HG02943 (cell line): ENCODE data around the gene RPL10.

Experiments used
- ATAC-seq: cut with Tn5 transposase; IDR thresholded peaks from one replicate; pipeline ENCODE4 v1.9.1; 2021; ENCODE audit warnings: mild to moderate bottlenecking, low read depth, moderate library complexity; ENCODE audit not compliant: unreplicated experiment

The RPL10 gene

DNA sequence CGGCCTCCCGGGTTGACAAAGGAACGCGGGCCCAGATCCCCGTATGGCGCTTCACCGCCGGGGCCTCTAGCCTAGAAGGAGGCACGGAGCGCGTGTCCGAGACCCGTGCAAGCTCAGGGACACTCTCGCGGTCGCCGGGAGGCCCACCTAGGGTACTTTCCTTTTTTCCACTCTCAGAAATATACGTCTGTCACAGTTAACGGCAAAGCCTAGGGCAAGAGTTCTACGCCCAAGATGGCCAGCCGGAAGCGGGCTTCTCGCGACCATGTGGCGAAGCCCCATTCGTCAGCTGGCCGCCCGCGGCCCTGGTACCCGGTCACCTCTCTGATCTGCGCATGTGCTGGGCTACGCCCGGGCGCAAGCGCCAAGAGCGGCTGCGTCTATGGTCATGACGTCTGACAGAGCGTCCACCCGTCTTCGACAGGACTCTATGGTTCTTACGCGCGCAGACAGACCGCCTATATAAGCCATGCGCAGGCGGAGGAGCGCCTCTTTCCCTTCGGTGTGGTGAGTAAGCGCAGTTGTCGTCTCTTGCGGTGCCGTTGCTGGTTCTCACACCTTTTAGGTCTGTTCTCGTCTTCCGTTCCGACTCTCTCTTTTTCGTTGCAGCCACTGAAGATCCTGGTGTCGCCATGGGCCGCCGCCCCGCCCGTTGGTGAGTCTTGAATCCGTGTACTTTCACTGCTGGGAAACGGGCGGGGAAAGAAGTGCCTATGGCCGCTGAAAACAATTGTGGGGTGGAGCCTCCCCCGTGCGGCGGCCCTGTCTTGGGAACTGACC lies at the start of gene RPL10:
Gene RPL10, plus strand, starts transcription at position 490 of the 780 bp plus-strand sequence. Its CDS starts 143 bp downstream, at position 633.
- ATAC-seq = peak; percentile 58

DNA sequence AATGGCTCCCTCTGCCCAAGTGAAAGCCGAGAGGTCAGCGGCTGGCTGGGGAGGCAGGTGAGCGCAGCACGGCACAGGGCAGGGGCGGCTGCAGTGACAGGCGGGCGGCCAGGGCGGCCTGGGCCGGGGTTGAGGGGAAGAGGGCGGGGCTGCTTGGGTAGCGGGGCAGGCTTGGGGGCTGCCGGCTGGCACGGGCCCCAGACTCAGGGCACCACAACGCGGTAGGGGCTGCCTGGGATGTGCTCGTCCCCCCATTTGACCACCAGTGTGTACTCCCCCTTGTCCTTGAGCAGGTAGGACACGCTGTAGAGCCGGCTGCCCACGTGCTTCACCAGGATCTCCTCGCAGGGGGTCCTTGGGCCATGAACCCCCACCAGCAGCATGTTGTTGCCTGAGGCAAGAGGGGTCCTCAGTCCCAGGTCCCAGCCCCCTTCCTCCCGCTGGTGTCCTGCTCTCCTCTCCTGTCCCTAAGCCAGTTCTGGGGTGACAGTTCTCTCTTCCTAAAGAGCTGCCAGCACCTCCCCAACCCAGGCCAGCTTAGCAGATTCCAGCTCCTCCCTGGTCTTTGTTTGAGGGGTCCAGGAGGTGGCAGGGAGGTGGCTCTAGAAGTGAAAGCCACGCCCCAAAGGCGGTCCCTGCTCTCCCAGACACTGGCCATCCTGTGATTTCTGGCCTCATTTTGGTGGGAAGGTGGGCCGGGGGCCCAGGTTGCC lies 49.4 kb upstream of the RPL10 start:
- ATAC-seq = no peak

DNA sequence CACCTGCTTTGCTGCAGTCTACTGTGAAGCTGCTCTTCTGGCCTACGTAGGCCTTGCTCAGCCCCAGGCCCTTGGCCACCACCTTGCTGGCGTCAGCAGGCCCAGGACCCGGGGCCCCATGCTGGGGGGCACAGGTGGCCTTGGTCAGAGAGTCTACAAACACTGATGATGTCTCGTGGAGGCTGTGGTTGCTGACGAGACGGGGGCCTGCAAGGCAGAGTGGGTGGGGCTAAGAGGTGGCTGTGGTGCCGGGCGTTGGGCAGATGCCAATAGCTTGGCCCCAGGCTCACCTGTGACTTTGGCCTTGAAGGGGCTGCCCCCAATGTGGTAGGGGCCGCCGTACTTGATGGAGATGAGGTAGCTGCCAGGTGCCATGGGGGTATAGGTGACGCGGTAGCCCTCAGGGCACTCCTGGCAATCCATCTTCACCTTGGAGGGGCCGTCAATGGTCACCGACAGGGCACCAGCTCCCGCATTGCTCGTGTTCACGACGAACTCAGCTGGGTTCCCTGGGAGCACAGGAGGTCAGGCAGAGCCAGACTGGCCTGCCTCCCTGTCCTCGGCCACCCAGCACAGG lies 48.7 kb upstream of the RPL10 start:
- no peak for ATAC-seq

DNA sequence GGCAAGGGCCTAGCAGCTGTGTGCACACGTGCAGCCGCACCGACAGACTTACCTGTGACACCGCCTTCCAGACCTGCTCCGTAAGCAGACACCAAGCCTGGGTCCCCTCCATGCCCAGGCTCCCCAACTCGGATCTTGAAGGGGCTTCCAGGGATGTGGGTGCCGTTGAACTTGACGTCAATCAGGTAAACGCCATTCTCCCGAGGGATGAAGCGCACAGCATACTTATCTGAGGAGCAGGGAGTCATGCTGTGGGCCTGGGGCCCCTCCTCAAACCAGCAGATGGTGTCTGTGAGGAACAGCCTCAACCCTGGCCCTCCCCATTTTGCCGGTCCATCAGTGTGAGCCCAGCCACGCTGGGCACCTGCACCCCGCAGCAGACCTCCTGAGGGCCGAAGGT lies 48.2 kb upstream of the RPL10 start:
- ATAC-seq = no peak

DNA sequence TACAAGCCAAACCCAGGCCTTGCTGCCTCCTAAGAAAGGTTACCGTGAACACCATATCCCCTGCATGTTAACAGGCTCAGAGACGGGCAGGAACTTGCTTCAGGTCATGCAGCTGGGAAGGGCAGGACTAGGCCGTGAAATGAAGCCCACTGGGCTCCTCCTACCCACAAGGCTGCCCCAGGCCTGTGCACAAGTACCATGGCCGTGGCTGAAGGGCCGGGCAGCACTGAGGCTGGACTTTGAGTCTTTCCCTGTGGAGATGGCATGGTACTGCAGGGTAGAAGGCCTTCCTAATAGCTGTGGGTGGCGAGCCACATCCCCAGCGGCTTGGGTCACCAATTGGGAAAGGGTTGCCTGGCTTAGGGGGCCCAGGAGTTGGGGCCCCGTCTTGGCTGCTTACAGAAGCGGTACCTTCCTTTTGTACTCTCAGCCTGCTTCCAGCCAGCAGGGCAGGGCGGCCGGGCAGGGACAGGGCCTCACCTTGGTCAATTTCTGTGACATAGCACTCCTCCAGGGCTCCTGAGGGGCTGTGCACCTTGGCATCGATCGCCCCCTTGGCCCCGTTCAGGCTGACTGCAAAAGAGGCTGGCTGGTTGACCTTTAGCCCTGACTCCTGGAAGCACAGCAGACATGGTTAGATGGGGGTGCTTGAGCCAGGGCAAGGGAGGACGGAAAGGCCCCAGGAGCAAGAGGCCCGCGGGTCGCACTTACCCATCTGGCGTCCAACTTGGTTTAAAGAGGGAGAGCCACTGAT lies 47.6 kb upstream of the RPL10 start:
- ATAC-seq = no peak

DNA sequence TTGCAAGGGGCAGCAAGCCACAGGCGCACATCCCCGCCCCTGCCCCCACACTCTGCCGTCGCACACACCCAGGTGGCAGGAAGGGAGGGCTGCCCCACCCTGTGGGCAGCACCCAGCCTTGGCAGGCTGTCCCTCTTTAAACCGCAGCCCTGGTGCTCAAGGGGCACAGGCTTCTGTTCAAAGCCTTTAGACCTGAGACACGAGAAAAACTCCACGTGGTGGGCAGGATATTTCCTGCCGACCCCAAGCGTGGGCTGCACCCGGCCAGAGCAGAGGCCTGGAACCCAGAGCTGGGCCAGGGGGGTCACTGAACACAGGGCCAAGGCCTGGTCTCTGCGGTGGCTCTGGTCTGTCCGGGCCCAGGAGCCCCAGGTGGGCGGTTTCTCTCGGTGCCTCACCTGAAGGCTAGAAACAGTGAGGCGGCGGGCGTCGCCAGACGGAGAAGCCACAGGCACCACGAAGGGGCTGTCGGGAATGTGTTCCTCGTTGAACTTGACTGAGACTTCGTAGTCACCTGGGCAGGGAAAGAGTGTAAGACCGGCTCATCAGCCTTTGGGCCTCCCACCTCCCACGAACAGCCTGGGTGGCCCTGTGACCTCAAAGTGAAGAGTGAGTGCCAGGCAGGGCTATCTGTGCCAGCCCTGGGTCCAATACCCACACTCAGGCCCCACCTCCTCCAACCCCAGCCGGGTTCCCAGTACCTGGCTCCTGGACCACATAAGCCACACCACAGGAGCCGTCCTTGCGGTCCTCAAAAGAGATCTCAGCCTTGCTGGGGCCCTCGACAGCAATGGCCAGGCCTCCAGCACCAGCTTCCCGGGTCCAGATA lies 46.8 kb upstream of the RPL10 start:
- no peak for ATAC-seq

DNA sequence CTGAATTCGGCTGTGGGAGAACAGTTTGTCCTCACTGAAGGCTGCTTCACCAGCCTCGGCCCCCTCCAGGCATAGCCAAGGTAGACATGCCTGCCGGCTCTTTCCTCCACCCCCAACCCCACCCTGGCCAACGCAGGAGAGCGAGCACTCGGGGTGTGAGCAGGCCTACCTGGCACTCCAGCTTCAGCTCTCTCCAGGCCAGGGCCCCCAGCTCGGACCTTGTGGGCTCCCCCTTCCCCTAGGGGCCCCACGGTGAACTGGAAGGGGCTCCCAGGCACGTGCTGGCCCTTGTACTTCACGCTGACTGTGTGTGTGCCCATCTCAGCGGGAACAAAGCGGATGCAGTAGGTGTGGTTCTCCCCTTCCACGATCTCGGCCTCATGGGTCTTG lies 46.2 kb upstream of the RPL10 start:
- no peak for ATAC-seq

DNA sequence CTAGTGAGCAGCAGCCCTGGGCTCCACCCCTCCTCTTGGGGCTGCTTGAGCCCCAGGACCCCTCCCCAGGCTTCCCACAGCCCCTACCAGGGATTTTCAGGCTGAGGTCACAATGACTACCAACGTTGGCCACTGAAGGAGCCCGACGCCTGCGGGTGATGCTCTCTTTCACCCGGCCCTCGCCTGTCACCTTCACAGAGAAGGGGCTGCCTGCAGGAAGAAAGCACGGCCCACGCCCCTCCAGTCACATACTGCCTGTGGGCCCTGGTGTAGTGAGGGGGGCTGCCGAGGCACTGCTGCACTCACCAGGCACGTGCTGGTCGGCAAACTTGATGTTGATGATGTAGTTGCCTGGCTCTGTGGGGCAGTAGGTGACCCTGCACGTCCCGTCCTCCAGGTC lies 45.7 kb upstream of the RPL10 start:
- no peak for ATAC-seq

DNA sequence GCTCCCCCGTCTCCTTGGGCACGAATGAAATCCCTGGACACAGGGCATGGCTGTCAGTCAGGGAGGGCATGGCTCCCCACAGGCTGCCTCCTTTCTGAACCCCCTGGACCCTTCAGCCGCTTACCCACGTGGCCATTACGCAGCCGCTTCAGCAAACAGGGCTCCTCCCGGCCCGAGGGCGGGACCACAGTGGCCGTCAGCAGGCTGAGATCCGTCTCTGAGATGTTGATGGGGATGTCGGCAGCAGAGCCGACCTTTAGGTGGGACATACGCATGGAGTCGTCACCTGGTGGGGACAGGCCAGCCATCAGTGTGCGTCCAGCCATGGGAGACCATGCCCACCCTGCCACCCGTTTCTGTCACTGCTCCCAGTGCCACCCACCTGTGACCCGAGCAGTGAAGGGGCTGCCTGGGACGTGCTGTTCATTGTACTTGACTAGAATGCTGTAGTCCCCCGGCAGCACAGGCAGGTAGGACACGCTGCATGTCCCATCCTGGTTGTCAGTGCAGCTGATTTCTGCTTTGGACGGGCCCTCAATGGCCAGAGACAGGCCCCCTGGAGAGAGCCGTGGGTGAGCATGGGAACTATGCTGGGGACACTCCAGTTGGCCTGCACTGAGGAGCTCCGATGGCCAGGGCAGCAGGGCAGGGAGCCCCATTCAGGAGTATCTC lies 44.9 kb upstream of the RPL10 start:
- ATAC-seq = no peak

DNA sequence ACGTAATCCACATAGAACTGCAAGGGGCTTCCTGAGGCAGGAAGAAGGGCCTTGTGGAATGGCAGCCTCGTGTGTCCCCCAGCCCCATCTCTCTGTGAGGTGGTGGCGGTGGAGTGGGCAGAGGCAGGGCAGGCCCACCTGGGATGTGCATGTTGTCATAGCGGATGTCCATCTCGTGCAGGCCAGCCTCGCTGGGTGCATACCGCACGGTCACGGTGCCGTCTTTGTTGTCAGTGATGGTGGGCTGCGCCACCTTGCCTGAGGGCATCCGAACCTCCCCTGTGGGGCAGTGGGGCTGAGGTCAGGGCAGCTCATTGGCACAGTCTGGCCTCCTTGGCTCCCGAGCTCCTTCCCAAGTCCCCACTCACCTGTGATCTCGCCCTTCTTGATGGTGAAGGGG lies 44.2 kb upstream of the RPL10 start:
- no peak for ATAC-seq

DNA sequence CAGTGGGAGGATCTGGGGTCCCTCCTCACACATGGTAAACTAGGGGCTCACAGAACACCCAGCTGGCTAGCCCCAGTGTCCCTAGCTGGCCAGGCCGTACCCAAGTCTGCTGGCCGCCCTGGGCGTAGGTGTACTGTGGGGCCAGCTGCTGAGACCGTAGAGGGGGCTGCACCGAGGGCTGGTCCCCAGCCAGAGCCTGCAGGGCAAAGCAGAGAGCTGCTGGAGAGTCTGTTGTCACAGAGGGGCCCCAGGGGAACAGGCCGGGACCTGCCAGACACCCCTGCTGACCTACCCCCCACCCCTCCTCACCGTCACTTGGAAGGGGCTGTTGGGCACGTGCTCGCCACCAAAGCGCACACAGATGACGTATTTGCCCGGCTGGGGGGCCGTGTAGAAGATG lies 43.7 kb upstream of the RPL10 start:
- no peak for ATAC-seq

DNA sequence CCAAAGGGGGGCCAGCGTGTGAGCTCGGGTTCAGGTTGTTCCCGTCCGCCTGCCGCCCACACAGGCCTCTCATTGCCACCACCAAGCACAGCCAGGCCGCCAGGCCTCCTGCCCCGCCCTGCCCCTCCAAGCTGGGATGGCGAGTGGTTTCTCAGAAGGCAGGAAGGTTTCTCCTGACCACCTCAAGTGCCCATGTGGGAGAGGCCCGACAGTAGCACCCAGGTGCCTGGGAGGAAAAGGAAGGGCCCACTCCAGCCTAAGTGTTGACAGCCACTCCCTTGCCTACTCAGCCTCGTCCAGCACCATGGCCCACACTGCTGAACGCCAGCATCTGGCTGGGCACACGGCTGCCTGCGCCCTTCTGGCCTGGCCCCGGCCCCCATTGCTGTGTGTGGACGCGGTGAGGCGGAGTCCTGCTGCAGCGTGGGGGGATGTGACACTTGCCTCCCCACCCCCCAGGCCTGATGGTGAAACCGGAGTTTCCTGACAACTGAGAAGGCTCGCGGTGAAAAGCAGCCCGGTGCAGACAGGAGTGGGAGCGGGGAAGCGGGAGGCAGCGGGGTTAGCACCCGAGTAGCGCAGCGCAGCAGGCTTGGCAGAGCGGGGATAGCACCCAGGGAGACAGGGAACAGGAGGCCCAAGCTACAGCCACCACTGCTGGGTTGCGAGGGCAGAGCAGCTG lies 42.9 kb upstream of the RPL10 start:
- ATAC-seq = no peak

DNA sequence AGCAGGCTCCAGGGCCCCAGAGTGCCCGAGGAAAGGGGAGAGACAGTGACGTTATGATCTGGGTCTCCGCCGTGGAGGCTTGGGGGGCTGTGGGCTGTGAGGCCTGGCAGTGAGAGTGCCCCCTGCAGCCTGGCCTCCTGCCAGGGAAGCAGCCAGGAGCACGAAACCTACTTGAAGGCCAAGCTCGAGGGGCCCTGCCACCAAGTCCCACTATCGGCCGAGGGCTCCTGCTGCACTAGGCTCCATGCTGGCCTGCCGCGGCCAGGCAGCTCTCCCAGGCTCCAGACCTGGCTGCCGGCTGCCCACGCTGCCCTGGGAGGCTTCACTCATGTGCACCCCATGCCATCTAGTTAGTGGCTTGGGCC lies 42.4 kb upstream of the RPL10 start:
- no peak for ATAC-seq

DNA sequence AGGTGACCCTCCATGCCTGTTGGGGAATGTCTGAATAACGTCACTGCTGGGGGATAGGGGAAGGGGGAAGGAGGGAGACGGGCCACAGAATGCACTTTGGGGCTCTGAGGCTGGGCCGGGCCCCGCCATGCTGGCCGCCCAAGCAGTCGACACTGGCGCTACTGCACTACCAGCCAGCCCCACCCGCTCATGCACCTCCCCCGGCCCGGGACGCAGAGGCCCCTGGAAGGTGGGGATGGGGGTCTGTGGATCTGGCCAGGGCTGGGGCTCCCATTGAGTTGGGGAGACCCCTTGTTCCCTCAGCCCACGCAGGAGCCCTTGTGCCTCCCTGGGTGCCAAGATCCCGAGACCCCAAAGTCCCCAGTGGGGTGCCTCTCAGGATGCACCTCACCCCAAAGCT lies 41.6 kb upstream of the RPL10 start:
- no peak for ATAC-seq

DNA sequence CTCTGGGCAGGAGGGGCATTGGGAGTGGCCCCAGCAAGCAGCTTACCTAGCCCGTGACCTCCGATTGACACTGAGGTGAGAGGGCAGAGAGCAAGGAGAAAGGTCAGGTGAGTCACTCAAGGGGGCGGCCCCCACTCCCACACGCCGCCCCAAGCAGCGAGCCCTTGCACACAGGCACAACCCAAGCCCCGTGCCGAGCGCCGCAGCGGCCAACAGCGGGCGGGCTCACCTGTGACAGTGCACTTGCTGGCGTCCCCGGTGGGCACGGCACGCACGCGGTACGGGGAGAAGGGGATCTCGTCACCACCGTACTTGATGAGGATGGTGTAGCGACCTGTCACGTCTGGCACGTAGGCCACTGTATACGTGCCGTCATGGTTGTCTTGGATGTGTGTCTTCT lies 41.0 kb upstream of the RPL10 start:
- no peak for ATAC-seq

DNA sequence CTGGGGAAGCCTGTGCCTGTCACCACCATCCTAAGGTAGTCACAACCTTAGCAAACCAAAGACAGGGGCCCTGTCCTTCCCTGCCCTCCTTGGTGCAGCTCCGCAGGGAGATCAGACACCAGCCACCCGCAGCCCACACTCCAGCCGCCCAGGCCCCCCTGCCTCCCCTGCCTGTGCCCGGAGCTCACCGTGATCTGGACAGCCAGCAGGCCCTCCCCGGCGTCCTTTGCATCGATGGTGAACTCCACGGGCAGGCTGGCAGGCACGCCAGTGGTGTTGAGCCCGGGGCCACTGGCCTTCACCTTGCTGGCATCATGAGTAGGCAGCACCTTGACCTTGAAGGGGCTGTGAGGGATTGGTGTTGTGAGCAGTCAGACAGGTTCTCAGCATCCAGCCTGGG lies 40.2 kb upstream of the RPL10 start:
- ATAC-seq = no peak

DNA sequence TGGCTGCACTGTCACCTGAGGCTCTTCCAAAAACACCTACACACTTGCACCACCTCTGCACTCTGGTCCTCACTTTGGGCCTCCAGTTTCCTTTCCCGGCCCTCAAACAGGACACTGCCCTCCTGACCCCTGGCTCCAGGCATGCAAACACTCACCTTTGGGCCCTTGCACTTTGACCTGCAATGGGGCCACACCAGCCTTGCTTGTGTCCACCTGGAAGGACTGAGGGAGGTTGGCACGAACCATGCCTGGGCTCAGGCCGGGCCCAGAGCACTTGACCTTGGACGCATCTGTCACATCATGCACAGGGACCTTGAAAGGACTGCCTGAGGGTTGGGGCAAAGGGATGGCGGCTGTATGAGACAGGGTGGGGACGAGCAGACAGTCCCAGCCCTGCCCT lies 39.3 kb upstream of the RPL10 start:
- ATAC-seq = no peak

DNA sequence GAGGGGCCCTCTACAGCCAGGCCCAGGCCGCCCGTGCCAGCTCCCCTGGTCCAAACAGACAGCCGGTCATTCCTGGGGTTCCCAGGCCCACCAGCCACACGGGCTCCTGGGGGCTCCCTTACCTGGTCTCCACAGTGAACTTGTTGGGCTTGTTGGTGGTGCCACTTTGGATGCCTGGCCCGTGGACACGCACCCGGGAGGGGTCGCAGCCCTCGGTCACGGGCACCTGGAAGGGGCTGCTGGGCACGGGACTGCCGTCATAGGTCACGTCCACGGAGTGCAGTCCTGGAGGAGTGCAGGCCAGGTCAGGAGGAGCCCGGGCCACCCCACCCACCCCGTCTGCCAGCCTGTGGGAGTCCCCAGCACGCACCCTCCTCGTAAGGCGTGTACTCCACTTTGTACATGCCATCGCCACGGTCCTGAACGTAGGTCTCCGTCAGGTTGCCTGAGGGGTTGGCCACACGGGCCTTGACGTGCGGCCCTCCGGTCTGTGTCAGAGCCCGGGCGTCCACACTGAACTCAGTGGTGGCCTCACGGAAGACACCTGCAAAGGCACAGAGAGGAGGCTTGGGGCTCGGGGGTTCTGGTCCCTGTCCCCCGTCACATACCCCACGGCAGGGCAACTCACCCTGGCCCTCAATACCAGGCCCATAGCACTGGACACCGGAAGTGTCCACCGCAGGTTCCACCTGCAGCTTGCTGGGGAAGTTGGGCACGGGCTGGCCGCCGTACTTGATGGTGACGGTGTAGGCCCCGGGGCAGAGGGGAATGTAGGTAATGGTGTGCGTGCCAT lies 38.6 kb upstream of the RPL10 start:
- ATAC-seq = no peak
